ENCODE measurements around the gene SNX33.

SNX33 gene

DNA sequence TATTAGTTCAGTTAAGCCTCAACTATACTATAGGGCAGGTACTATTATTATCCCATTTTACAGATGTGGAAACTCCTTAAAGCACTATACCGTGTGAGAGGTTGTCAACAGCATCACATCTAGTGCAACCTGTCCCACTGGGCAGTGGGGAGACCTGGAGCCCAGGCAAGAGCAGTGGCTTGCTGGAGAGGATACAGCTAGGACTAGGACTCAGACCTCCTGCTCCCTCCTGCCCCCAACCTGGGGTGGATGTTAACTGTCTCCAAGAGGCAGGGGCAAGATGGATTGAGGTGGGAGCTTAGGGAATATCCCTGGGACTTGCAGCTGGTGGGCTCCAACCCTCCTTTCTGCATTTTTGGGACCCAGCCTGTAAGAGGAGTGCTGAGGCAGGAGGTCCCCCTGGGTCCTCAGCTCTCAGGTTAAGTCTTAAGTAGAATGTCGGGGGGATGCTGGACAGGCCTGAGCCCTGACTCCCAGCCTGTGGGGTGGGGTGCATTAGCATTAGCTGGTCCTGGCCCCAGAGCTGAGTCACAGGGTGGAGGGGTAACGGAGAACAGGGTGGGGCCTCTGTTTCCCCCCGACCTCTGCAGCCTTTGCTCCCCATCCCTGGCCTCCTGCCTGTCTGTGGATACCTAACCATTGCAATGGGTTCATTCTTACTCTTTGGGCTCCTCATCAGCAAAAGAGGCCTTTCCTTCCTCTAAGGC lies 6.6 kb downstream of the SNX33 start:
- no peak for ATAC-seq (ENCODE audit: insufficient read depth, low read depth)
- Histone ChIP-seq H3K27ac (ENCODE audit: low read length) (no peak overlapping the region), H3K9me3 (ENCODE audit: insufficient read depth, low read length, severe bottlenecking) (no peaks in the 10 kb centered on the region), H3K27me3 (ENCODE audit: insufficient read depth, low read length, poor library complexity) (no peaks in the 10 kb centered on the region), H2AFZ (ENCODE audit: low read depth, low read length) (no peak overlapping the region), H3K4me3 (ENCODE audit: low read depth in 1 of 2, low read length in 2 of 2) (no peak overlapping the region), H3K36me3 (ENCODE audit: insufficient read depth, low read length) (no peaks in the 10 kb centered on the region), H3K4me1 (ENCODE audit: insufficient read depth, low read length) (no peaks in the 10 kb centered on the region), H4K20me1 (ENCODE audit: insufficient read depth, low read length) (no peaks in the 10 kb centered on the region), H3K9ac (ENCODE audit: low read depth, low read length) (no peak overlapping the region), H3K4me2 (ENCODE audit: insufficient read depth, low read length) (no peak overlapping the region), H3K79me2 (ENCODE audit: insufficient read depth, low read length) (no peaks in the 10 kb centered on the region)
- TF ChIP-seq, protein P1, sequence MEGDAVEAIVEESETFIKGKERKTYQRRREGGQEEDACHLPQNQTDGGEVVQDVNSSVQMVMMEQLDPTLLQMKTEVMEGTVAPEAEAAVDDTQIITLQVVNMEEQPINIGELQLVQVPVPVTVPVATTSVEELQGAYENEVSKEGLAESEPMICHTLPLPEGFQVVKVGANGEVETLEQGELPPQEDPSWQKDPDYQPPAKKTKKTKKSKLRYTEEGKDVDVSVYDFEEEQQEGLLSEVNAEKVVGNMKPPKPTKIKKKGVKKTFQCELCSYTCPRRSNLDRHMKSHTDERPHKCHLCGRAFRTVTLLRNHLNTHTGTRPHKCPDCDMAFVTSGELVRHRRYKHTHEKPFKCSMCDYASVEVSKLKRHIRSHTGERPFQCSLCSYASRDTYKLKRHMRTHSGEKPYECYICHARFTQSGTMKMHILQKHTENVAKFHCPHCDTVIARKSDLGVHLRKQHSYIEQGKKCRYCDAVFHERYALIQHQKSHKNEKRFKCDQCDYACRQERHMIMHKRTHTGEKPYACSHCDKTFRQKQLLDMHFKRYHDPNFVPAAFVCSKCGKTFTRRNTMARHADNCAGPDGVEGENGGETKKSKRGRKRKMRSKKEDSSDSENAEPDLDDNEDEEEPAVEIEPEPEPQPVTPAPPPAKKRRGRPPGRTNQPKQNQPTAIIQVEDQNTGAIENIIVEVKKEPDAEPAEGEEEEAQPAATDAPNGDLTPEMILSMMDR (IDR thresholded peaks at IDR 0.05; ENCODE audit: borderline replicate concordance, extremely low read depth, low read length, poor library complexity, severe bottlenecking): no peak
- no peak for TF ChIP-seq EZH2 (IDR thresholded peaks at IDR 0.05; ENCODE audit: borderline replicate concordance, low read depth, low read length, severe bottlenecking)
- no peak for DNase-seq

DNA sequence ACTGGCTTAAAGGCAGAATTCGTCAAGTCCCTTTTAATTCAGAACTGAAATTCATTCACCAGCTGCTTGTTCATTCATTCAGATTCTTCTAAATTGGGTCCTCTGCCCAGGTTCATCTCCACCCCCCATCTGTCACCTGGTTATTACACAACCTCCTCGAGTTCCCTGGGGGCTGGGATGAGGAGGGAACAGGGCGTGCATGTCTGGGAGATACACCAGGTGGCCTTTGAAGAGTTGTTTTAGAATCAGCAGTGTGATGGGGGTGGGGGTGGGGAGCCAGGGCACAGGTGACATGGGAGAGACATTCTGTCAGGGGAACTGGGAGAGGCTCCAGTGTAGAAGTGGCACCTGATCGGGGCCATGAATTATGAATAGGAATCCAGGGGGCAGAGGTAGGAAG lies 8.2 kb downstream of the SNX33 start:
- no peaks in the 10 kb centered on the region for H3K36me3 ChIP-seq (ENCODE audit: insufficient read depth, low read length)
- no peaks in the 10 kb centered on the region for H3K79me2 ChIP-seq (ENCODE audit: insufficient read depth, low read length)
- H3K9ac ChIP-seq (ENCODE audit: low read depth, low read length): no peak overlapping the region
- H3K4me2 ChIP-seq (ENCODE audit: insufficient read depth, low read length): no peak overlapping the region
- H4K20me1 ChIP-seq (ENCODE audit: insufficient read depth, low read length): no peaks in the 10 kb centered on the region
- H3K9me3 ChIP-seq (ENCODE audit: insufficient read depth, low read length, severe bottlenecking): no peaks in the 10 kb centered on the region
- ATAC-seq (ENCODE audit: insufficient read depth, low read depth) (no peak), DNase-seq (no peak)
- no peaks in the 10 kb centered on the region for H3K4me1 ChIP-seq (ENCODE audit: insufficient read depth, low read length)
- no peak overlapping the region for H3K27ac ChIP-seq (ENCODE audit: low read length)
- H2AFZ ChIP-seq (ENCODE audit: low read depth, low read length): no peak overlapping the region
- no peak for TF ChIP-seq EZH2 (IDR thresholded peaks at IDR 0.05; ENCODE audit: borderline replicate concordance, low read depth, low read length, severe bottlenecking)
- TF ChIP-seq, protein P1 (IDR thresholded peaks at IDR 0.05; ENCODE audit: borderline replicate concordance, extremely low read depth, low read length, poor library complexity, severe bottlenecking): no peak
- no peaks in the 10 kb centered on the region for H3K27me3 ChIP-seq (ENCODE audit: insufficient read depth, low read length, poor library complexity)
- H3K4me3 ChIP-seq (ENCODE audit: low read depth in 1 of 2, low read length in 2 of 2): no peak overlapping the region

DNA sequence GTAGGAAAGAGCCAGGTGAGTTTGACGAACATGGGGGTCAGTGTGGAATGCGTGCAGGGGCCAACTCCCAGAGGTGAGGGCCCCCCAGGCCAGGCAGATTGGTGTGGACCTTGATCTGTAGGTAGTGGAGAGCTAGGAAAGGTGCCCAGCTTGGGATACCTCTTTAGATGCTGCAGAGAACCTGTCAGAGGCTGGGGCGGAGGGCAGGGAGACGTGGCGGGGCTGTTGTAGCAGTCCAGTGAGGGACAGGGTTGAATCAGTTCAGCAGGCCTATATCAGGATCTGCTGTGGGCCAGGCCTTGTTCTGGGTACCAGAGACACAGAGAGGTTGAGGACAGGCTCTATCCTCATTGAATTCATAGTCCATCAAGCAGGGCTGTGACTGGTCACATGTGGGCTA lies 8.6 kb downstream of the SNX33 start:
- H4K20me1 ChIP-seq (ENCODE audit: insufficient read depth, low read length): no peaks in the 10 kb centered on the region
- TF ChIP-seq EZH2 (IDR thresholded peaks at IDR 0.05; ENCODE audit: borderline replicate concordance, low read depth, low read length, severe bottlenecking): no peak
- TF ChIP-seq, protein P1 (IDR thresholded peaks at IDR 0.05; ENCODE audit: borderline replicate concordance, extremely low read depth, low read length, poor library complexity, severe bottlenecking): no peak
- no peak for DNase-seq
- no peaks in the 10 kb centered on the region for H3K4me1 ChIP-seq (ENCODE audit: insufficient read depth, low read length)
- no peaks in the 10 kb centered on the region for H3K27me3 ChIP-seq (ENCODE audit: insufficient read depth, low read length, poor library complexity)
- H3K9ac ChIP-seq (ENCODE audit: low read depth, low read length): no peak overlapping the region
- no peaks in the 10 kb centered on the region for H3K79me2 ChIP-seq (ENCODE audit: insufficient read depth, low read length)
- H3K4me2 ChIP-seq (ENCODE audit: insufficient read depth, low read length): no peak overlapping the region
- H3K4me3 ChIP-seq (ENCODE audit: low read depth in 1 of 2, low read length in 2 of 2): no peak overlapping the region
- H3K36me3 ChIP-seq (ENCODE audit: insufficient read depth, low read length): no peaks in the 10 kb centered on the region
- H3K9me3 ChIP-seq (ENCODE audit: insufficient read depth, low read length, severe bottlenecking): no peaks in the 10 kb centered on the region
- H2AFZ ChIP-seq (ENCODE audit: low read depth, low read length): no peak overlapping the region
- H3K27ac ChIP-seq (ENCODE audit: low read length): no peak overlapping the region
- no peak for ATAC-seq (ENCODE audit: insufficient read depth, low read depth)
